Gastrocnemius medialis (tissue), 4 donors: ENCODE results near the gene EXTL2. TPM values are rescaled to one million over a fixed set of nuclear protein-coding genes. Genes with fewer than 3 reads are reported as not detected.

Experiments
- ATAC-seq, 2 donors: fragments of 150-250 bp; one replicate each; pipeline ENCODE4 v1.9.1; 2016
- DNase-seq, 2 donors: peaks; one replicate each; pipeline ENCODE4 v3.0.0-alpha.2; 2019
- H3K27ac ChIP-seq, 4 donors: fragments of 200-600 bp; sonication (generic); 1 replicate in 1 of 4; 2 replicates in 3 of 4; pipeline ENCODE4 v1.5.1; 2016 to 2018; ENCODE audit warnings: mild to moderate bottlenecking in 2 of 4, moderate library complexity in 1 of 4
- H3K27me3 ChIP-seq, 3 donors: fragments of 200-600 bp; sonication (generic) in 2 of 3; 1 replicate in 1 of 3; 2 replicates in 2 of 3; pipeline versions ENCODE4 v1.5.1 to v1.6.0; 2016 to 2019; ENCODE audit warnings: mild to moderate bottlenecking in 1 of 3, moderate library complexity in 1 of 3
- H3K36me3 ChIP-seq, 2 donors: fragments of 200-600 bp; sonication (generic) in 1 of 2; one replicate each; pipeline ENCODE4 v1.5.1; 2017 to 2018
- H3K4me1 ChIP-seq, 2 donors: fragments of 200-600 bp; sonication (generic) in 1 of 2; one replicate each; pipeline ENCODE4 v1.5.1; 2016 to 2017; ENCODE audit warnings: mild to moderate bottlenecking in 2 of 2
- H3K4me3 ChIP-seq, 4 donors: fragments of 200-600 bp; sonication (generic) in 3 of 4; 1 replicate in 1 of 4; 2 replicates in 3 of 4; pipeline ENCODE4 v1.5.1; 2016 to 2019; ENCODE audit warnings: mild to moderate bottlenecking in 2 of 4
- H3K9me3 ChIP-seq, 3 donors: fragments of 200-600 bp; sonication (generic) in 2 of 3; 1 replicate in 1 of 3; 2 replicates in 2 of 3; pipeline ENCODE4 v1.5.1; 2016 to 2019
- CTCF ChIP-seq, 5 experiments: fragments of 450-650 bp in 3 of 5; fragments of 200-600 bp in 2 of 5; sonication (generic) in 2 of 5; IDR thresholded peaks in 4 of 5; conservative IDR thresholded peaks in 1 of 5; 1 replicate in 4 of 5; 2 replicates in 1 of 5; pipeline ENCODE4 v1.5.1; 2016 to 2019; ENCODE audit warnings: antibody characterized with exemption in 5 of 5, mild to moderate bottlenecking in 3 of 5, moderate library complexity in 3 of 5
- POLR2A ChIP-seq, 2 donors: fragments of 450-650 bp; IDR thresholded peaks; one replicate each; pipeline ENCODE4 v1.6.1; 2017; ENCODE audit warnings: antibody characterized with exemption in 2 of 2, mild to moderate bottlenecking in 2 of 2, moderate library complexity in 2 of 2
- in situ Hi-C, 4 donors: fragments of 200-750 bp; cut with MboI; loops; one replicate each; pipeline versions ENCODE4 v1.15.0 to v1.8.0; 2017; ENCODE audit warnings: low sequenced_read_pairs in 4 of 4
- intact Hi-C: fragments of 100-400 bp; cut with DNase I; formaldehyde crosslinking; loops from one replicate; pipeline ENCODE4 v1.15.1; 2023; ENCODE audit warnings: low total_unique reads
- total RNA-seq, 4 donors: library from RNA; depleted of rRNA; stranded (reverse); fragments of >200 nt; gene quantifications; one replicate each; pipeline versions ENCODE4 v1.1.0 to v1.2.3, GENCODE V29; 2016

The EXTL2 gene
- total RNA-seq, 4 donors from 2014 or later = 1.7 to 4.9 (median 3.4) TPM

DNA sequence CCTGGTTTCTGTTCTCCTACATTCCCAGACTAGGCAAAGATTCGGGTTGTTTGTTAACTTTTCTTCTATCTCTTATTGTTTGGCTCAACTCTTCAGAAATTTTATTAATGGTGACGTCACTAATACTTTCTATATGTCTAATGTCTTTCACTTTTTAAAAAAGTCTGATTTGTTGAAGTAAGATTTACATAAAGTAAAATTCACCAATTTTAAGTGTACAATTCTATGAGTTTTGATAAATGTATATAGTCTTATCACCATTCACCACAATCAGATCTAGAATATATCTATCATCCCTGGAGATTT is 27.8 kb downstream of the EXTL2 start:
- no peaks in the 10 kb centered on the region for H3K36me3 ChIP-seq
- intact Hi-C loops = loop anchor here (5.0 kb wide), 1 partner anchor 260 kb away; no protein-coding TSS in a partner anchor
- DNase-seq (no peak), ATAC-seq (no peak)
- no peaks in the 10 kb centered on the region for H3K27me3 ChIP-seq
- in situ Hi-C loops = loop anchor here (5.0 to 25.0 kb wide), 8 partner anchors 255 to 1062 kb away; no protein-coding TSS in a partner anchor
- no peak for TF ChIP-seq CTCF (IDR thresholded peaks at IDR 0.05 in 4 of 5, conservative IDR thresholded peaks at IDR 0.05 in 1 of 5)
- peaks cover 0 to 4% of the 10 kb centered on the region in 2 donors for H3K4me1 ChIP-seq
- H3K9me3 ChIP-seq = no peaks in the 10 kb centered on the region
- no peak overlapping the region for H3K4me3 ChIP-seq
- no peak overlapping the region for H3K27ac ChIP-seq

DNA sequence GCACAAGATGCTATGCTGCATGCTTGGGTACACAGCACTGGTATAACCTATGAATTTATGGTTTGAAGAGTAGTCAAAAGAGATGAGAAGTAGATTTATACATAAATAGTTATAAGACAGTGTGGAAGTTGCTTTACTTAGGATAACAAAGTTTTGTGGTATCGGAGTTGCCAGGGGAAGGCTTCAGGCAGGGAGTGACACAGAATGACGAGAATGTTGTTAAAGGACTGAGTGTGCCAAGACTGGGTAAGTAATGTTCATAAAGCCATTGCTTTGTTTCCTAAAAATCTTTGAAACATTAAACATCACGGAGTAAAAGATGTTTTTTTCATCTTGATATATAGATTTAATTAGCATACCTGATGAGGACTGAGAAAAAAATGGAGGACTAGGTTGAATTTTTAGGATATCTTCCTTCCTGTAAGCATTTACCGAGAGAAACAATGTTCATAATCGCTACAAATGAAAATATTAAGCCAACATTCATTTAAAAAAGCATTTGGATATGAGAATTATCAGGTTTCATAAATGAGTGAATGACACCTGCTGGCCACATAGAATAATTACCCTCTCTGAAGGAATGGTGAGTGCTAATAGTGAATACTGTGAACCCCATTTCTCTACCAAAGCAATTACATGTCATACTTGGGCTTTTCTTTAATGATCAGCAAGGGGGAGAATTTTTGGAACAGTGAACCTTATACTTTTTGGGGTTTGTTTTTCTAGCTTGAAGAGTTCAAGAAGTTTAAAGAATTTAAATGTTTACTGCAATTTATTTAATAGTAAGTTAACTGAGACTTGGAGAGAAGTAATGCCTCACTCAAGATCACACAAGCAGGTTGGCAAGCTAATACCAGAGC is 28.4 kb downstream of the EXTL2 start:
- peak in 4 of 5 experiments; percentile 26 to 46 (median 41) for TF ChIP-seq CTCF (IDR thresholded peaks at IDR 0.05 in 4 of 5, conservative IDR thresholded peaks at IDR 0.05 in 1 of 5)
- TF ChIP-seq POLR2A (IDR thresholded peaks at IDR 0.05) = no peak
- intact Hi-C loops = loop anchor here (5.0 kb wide), 1 partner anchor 259 kb away; no protein-coding TSS in a partner anchor
- peak in 1 of 2 donors; percentile 44 for ATAC-seq
- H3K27me3 ChIP-seq = no peaks in the 10 kb centered on the region
- H3K9me3 ChIP-seq = no peaks in the 10 kb centered on the region
- no peak for DNase-seq
- peaks cover 0 to 4% of the 10 kb centered on the region in 2 donors for H3K4me1 ChIP-seq
- H3K4me3 ChIP-seq = no peak overlapping the region
- in situ Hi-C loops = loop anchor here (5.0 to 25.0 kb wide), 8 partner anchors 254 to 1061 kb away; no protein-coding TSS in a partner anchor
- no peaks in the 10 kb centered on the region for H3K36me3 ChIP-seq
- H3K27ac ChIP-seq = no peak overlapping the region

GRCh38 chr1:100862591-100862990 is 32.1 kb downstream of the EXTL2 start:
- Histone ChIP-seq H3K4me3 (no peak overlapping the region), H3K9me3 (no peaks in the 10 kb centered on the region), H3K36me3 (no peaks in the 10 kb centered on the region), H3K27ac (no peak overlapping the region), H3K4me1 (peaks cover 0 to 4% of the 10 kb centered on the region in 2 donors), H3K27me3 (no peaks in the 10 kb centered on the region)
- ATAC-seq (no peak), DNase-seq (no peak)
- in situ Hi-C loops (loop anchor here (10.0 to 25.0 kb wide), 6 partner anchors 250 to 1058 kb away; no protein-coding TSS in a partner anchor), intact Hi-C loops (loop anchor here (5.0 kb wide), 1 partner anchor 1055 kb away; no protein-coding TSS in a partner anchor)
- TF ChIP-seq POLR2A (IDR thresholded peaks at IDR 0.05) (no peak), CTCF (IDR thresholded peaks at IDR 0.05 in 4 of 5, conservative IDR thresholded peaks at IDR 0.05 in 1 of 5) (no peak)

DNA sequence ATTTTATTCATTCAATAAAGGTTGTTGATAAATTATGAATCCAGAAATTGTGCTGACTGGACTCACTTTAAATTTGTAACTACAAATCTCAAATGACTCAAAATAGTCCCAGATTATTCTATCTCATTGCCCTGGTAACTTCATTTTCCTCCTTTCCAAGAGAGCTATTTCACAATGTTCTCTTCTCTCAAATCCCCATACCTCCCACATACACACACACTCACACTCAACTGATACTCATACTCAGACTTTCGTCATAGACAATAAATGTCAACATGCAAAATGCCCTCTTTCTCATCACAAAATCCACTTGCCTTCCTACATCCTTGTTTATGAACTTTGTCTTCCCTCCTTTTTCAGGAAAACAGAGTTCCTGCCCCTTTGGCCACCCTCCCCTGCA is 33.3 kb downstream of the EXTL2 start:
- no peaks in the 10 kb centered on the region for H3K27me3 ChIP-seq
- peak in 1 of 2 donors; percentile 65 for ATAC-seq
- in situ Hi-C loops = loop anchor here (10.0 to 25.0 kb wide), 6 partner anchors 249 to 1057 kb away; no protein-coding TSS in a partner anchor
- TF ChIP-seq CTCF (IDR thresholded peaks at IDR 0.05 in 4 of 5, conservative IDR thresholded peaks at IDR 0.05 in 1 of 5) (no peak), POLR2A (IDR thresholded peaks at IDR 0.05) (no peak)
- H3K4me1 ChIP-seq = peaks cover 0 to 4% of the 10 kb centered on the region in 2 donors
- intact Hi-C loops = loop anchor here (5.0 kb wide), 1 partner anchor 1054 kb away; no protein-coding TSS in a partner anchor
- H3K27ac ChIP-seq = no peak overlapping the region
- H3K36me3 ChIP-seq = no peaks in the 10 kb centered on the region
- no peak for DNase-seq
- H3K9me3 ChIP-seq = no peaks in the 10 kb centered on the region
- no peak overlapping the region for H3K4me3 ChIP-seq
